Breast epithelium (tissue), 3 donors: Measurements from ENCODE around the gene SACM1L.

ENCODE experiments used
- POLR2AphosphoS5 ChIP-seq, 3 donors: sonication (generic); formaldehyde crosslinking; IDR thresholded peaks; one replicate each; pipeline ENCODE4 v1.6.1; 2017; ENCODE audit warnings: antibody characterized with exemption in 3 of 3
- TF ChIP-seq, protein P1 (sequence below), 3 donors: fragments of 450-650 bp; IDR thresholded peaks; one replicate each; pipeline ENCODE4 v1.5.1; 2016 to 2017; ENCODE audit warnings: antibody characterized with exemption in 3 of 3, mild to moderate bottlenecking in 3 of 3, moderate library complexity in 3 of 3

DNA sequence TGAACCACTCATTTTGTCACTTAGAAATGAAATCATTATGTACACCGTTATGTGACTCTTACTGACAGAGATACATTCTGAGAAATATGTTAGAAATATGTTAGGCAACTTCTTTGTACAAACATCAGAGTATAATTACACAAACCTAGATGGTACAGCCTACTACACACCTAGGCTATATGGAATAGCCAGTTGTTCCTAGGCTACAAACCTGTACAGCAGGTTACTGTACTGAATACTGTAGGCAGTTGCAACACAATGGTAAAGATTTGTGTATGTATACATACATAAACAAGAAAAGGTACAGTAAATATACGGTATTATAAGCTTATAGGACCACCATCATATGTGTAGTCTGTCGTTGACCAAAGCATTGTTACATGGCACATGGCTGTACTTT, 3.7 kb downstream of the SACM1L start:
- no peak for TF ChIP-seq POLR2AphosphoS5 (IDR thresholded peaks at IDR 0.05)
- TF ChIP-seq, protein P1, sequence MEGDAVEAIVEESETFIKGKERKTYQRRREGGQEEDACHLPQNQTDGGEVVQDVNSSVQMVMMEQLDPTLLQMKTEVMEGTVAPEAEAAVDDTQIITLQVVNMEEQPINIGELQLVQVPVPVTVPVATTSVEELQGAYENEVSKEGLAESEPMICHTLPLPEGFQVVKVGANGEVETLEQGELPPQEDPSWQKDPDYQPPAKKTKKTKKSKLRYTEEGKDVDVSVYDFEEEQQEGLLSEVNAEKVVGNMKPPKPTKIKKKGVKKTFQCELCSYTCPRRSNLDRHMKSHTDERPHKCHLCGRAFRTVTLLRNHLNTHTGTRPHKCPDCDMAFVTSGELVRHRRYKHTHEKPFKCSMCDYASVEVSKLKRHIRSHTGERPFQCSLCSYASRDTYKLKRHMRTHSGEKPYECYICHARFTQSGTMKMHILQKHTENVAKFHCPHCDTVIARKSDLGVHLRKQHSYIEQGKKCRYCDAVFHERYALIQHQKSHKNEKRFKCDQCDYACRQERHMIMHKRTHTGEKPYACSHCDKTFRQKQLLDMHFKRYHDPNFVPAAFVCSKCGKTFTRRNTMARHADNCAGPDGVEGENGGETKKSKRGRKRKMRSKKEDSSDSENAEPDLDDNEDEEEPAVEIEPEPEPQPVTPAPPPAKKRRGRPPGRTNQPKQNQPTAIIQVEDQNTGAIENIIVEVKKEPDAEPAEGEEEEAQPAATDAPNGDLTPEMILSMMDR (IDR thresholded peaks at IDR 0.05), result no peak
